GM21390 (cell line): ENCODE measurements around the gene BLVRA.
"Not testable (repeated sequence)": the region's sequence is repeated elsewhere in the genome, so short reads cannot be mapped to it uniquely, and the experiment has no call there.

ENCODE experiments used
- ATAC-seq: cut with Tn5 transposase; IDR thresholded peaks from one replicate; pipeline ENCODE4 v1.9.1; 2021; ENCODE audit not compliant: unreplicated experiment

The BLVRA gene

DNA sequence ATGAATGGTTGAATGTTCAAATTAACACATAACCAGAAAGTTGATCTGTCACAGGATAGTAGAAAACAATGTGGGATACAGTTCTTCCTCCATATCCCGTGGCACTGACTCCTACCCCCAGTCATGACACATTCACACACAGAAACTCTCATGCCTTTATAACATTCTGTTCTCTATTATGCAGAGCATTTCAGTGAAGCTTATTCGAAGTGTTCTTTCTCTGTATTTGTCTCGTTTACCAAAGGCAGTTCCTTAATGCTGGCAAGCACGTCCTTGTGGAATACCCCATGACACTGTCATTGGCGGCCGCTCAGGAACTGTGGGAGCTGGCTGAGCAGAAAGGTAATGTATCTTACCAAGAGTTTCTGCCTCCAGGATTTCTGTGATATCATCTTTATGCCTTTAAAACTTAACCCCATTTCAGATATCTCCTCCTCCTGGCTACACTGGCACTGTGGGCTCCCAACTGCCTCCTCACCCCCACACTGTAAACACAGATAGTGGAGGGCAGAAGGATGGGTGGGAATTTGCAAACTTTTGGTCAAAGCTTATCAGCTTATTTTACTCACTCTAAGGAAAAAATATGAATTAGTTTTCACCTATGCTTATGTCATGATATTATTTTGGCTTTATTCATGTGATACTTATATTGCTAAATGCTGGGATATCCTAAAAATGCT, 34.1 kb downstream of the BLVRA start:
- ATAC-seq = no peak

DNA sequence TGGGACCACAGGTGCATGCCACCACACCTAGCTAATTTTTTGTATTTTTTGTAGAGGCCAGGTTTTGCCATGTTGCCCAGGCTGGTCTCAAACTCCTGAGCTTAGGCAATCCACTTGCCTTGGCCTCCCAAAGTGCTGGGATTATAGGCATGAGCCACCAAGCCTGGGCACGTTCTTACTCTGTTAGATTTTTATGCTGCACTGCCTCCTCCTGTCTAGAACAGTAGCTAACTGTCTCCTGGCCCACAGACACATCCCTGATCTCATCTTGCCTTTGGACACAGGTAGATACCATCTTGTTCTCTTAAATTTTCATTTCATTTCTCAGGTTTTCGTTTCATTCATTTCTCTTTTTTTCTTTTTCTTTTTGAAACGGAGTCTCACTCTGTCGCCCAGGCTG, 41.1 kb downstream of the BLVRA start:
- no peak for ATAC-seq

DNA sequence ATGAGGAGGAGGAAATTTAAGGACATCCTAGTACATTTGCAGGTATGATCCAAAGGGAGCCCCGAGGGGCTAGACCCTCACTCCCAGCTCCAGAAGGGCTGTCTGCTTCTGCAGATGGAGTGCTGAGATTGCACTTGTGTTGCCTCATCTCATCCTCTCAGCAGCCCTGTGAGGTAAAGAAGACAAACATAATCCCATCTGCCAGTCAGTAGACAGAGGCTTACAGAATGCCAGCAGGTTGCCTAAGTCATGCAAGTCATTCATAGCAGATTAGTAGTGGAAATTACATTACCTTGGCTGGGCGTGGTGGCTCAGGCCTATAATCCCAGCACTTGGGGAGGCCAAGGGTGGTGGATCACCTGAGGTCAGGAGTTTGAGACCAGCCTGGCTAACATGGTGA, 45.4 kb downstream of the BLVRA start:
- ATAC-seq = no peak

DNA sequence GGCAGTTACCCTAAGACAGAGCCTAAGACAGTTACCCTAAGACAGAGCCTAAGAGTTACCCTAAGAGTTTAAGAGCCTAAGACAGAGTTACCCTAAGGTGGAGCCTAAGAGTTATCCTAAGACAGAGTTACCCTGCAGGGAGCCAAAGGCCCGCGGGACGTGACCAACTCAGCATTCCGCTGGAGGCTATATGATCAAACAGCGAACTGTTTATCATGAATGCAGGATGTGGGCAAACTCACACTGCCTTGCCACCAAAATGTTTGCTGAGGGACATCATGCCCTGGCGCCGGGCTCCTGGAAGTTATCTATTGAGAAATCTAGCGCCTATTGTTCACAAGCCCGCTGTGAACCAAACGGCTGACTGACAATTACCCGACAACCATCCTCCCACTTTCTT, 49.9 kb downstream of the BLVRA start:
- no peak for ATAC-seq

DNA sequence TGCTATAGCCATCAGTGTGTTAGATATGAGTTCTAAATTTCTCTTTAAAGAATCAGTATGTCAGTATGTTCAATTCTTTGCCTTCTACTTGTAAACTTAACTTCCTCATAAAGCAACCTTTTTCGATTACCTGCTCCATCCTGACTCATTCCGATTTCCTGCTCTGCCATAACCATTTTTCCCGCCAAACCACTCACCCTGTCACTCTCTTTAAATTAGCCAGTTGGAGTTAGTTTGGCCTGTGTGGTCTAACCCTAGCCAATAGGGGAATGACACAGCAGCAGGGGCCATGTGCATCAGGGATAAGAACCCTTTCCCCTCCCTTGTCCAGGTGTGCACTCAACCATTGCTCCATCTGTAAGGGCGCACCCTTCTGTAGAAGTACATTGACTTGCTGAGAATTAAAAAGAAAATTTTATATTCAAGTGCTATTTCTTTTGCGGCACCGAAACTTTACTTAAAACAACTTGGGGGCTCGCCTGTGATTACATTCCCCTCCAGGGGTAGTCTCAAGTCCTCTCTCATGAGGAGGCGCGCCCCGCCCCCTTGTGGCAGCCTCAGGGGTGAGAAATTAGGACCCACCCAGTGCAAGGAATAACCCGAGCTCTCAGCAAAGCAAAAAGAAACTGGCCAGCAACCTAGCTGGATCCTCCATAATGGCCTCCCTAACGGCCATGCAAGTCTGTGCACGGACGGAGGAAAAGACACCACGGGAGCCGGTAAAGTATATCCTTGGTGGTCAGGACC, 51.9 kb downstream of the BLVRA start:
- not testable (repeated sequence) for ATAC-seq

DNA sequence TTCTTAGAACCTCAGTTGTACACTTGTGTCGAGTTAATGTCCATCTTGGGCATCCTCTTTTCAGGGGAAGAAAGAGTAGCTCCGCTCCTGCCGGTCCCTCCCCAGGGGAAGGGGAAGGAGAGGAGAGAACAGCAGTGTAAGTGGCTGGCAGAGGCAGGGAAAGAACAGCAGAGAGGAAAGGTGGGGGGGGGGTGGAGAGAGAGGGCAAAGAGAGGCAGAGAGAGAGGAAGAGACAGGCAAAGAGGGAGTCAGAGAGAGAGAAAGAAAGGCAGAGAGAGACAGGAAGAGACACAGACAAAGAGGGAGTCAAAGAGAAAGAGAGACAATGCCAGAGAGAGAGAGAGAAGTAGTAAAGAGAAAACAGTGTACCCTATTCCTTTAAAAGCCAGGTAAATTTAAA, 56.9 kb downstream of the BLVRA start:
- no peak for ATAC-seq

DNA sequence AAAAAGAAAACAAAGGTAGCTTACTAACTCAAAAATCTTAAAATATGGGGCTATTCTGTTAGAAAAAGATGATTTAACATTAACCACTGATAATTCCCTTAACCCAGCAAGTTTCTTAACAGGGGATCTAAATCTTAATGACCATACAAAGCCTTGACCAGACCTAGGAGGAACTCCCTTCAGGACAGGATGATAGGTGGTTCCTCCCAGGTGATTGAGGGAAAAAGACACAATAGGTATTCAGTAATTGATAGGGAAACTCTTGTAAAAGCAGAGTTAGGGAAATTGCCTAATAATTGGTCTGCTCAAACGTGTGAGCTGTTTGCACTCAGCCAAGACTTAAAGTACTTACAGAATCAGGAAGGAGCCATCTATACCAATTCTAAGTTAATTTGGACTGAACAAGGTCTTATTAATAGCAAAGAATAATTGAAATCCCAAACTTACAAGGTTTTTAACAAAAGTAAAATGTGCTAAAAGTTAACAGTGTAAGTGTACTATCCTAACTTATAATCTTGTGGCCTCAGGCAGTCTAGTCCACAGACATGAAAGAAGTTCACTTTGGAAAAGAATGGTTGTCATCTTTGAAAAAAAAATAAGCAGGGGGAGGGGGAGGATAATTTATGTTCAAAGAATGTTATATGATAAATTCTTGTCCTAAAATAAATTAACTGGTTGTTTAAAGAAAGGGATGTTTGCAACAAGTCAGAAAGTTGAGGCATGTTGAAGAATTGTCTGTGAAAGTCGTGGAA, 57.7 kb downstream of the BLVRA start:
- ATAC-seq = not testable (repeated sequence)

DNA sequence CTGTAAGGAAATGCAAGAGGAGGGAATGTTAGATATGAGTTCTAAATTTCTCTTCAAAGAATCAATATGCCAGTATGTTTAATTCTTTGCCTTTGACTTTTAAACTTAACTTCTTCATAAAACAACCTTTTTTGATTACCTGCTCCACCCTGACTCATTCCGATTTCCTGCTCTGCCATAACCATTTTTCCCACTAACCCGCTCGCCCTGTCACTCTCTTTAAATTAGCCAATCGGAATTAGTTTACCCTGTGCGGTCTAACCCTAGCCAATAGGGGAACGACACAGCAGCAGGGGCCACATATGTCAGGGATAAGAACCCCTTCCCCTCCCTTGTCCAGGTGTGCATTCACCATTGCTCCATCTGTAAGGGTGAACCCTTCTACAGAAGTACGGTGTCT, 64.9 kb downstream of the BLVRA start:
- not testable (repeated sequence) for ATAC-seq

DNA sequence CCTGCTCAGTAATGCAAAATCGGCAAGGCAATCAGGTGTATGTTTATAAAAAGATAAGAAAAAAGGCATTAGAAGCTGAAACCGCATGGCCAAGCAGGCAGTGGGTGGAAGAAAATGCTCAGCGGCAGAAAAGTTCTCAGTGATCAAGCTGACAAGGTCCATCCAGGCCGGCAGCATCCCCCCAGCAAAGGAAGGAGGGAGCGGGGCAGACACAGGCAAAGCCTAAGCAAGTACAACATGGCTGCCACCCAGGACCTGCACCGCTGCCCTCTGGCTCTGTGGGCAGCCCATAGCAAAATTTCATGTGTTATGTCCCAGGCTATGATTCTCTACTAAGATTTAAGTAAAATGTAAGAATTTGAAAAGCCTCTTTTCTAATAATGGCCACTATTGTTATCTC, 65.5 kb downstream of the BLVRA start:
- no peak for ATAC-seq

DNA sequence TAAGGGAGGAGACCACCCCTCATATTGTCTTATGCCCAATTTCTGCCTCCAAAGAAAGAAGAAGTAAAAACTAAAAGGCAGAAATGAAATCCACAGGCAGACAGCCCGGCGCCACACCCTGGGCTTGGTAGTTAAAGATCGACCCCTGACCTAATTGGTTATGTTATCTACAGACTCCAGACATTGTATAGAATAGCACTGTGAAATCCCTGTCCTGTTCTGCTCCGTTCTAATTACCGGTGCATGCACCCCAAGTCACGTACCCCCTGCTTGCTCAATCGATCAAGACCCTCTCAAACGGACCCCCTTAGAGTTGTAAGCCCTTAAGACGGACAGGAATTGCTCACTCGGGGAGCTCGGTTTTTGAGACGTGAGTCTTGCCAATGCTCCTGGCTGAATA, 66.0 kb downstream of the BLVRA start:
- not testable (repeated sequence) for ATAC-seq

DNA sequence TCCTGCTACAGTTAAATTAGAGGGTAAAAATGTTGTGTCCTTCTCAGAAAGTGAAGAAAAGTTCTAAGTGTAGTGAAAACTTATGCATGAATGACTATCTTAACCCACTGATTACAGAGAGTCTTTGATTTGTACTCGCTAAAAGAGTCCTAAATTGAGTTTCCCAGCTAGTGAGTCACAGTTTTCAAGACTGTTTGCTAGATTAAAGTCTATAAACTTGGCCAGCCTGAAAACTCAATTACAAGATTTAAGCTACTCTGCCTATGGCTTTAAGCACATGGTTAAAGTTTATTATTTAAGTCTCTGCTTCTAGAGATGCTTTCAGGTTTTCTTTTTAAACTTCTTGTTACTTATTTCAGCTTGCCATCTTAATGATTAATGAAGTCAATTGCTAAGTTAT, 66.5 kb downstream of the BLVRA start:
- ATAC-seq = no peak

DNA sequence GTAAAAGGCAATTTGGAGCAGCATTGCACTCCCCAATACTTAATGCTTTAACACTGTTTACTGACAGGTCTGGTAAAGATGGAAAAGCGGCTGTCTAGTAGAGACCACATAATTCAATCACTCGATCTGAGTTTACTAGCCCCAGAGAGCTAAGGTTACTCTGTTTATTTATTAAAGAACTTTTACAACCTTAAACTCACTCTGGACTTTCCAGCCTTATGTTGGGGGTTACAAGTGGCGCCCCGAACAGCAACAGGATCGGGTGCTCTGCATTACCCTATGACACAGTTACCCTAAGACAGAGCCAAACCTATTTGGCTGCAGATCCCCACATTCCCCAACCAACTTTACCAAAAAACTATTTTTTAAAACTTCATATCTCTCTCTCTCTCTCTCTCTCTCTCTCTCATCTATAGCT, 66.9 kb downstream of the BLVRA start:
- no peak for ATAC-seq

DNA sequence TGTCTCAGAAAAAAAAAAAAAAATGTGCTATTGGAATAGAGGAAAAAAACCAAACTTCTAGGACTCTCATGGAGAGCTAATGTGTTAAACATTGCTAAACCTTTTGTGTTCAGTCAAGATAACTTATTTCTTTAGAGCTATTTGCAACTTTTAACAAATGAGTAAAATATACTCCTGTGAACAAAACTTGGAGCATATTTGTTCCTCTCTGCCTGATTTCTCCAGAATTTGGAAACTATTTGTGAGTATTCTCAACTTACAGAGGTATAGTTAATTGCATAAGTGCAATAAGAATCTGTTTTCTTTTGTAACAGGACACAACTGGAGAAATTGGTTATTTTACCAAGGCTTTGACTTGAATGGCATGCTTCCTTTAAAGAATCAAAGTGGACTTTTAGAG, 72.4 kb downstream of the BLVRA start:
- ATAC-seq = not testable (repeated sequence)

DNA sequence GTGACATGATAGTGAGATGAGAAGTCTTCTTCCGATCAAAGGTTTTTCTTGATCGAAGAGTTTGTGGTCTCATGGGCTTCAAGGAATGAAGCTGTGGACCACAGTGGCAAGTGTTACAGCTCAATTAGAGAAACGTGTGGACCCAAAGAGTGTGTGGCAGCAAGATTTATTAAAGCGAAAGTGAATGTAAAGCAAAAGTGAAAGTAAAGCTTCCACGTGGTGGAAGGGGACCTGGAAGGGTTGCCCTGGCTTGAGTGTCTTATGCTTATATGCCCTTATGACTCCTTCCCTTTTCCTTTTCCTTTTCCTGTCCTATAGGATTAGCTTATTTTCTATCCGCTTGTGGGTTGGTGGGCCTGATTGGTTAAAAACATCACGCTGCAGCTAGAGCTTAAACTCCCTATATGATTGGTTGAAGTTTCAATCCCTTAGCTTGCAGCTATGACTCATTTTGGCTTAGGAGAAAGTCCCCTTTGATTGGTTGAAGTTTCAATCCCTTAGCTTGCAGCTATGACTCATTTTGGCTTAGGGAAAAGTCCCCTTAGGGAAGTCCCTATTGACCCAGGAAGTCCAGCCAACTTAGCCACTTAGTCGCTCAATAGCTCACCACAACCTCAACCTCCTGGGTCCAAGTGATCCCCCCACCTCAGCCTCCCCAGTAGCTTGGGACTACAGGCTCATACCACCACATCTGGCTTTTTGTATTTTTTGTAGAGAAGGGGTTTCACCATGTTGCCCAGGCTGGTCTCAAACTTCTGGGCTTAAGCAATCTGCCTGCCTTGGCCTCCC, 76.2 kb downstream of the BLVRA start:
- peak; percentile 53 for ATAC-seq

DNA sequence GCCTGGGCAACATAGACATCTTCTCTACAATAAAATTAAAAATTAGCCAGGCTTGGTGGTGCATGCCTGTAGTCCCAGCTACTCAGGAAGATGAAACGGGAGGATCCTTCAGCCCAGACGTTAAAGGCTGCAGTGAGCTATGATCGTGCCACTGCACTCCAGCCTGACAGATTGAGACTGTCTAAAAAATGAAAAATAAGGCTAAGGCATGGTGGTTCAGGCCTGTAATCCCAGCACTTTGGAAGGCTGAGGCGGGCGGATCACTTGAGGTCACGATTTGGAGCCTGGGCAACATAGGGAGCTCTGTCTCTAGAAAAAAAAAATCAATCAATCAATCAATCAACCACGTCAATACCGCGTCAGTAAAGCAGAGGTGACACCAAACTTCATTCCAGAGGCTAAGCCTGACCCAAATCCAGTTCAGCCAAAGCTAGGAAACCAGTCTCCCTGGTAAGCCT, 79.8 kb downstream of the BLVRA start:
- ATAC-seq = no peak

DNA sequence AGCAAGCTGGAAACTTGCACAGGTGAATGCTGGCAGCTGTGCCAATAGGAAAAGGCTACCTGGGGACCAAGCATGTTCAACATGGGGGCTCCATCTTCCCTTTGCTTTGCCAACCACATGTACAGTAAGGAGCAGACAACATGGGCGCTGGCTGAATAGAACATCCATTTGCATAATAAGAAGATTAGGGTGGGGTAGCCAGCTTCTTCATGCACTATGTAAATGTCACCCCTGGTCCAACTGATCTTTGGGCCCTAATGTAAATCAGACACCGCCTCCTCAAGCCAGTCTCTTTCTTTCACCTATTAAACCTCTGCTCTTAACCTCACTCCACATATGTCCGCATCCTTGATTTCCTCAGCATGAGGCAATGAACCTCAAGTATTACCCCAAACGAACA, 84.8 kb downstream of the BLVRA start:
- ATAC-seq = no peak

DNA sequence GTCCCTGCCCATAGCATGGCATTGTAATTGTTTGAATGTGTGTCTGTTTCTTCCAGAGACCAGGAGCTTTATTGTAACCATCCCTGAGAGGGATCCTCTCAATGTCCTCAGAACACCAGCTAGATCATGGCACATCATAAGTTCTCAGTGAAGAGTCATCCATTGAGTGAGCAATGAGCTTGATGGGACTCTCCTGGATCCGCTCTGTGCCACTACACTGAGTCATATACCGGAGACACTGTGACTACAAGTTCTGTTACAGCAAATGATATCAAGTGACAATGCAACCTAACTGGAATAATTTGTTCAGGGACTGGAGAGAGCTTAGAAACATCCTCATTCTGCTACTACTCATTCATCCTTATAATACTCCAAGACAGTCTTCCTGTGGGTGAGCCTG, 85.8 kb downstream of the BLVRA start:
- ATAC-seq = no peak

DNA sequence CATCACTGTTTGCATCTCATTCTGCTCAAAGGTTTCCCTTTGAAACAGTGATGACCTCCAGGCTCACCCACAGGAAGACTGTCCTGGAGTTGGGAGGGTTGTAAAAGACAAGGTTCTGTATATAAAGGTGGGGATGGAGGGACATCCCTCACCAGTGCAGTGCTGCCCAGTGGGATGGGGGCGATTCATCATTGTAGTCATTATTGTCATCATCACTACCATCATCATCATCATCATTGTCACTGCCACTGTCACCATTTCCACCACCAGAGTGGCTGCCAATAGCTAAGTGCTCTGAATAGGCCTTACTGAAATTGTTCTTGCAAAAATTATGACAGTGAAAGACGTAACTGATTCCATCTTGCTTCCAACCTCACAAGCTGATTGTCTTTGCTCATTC, 86.2 kb downstream of the BLVRA start:
- no peak for ATAC-seq

DNA sequence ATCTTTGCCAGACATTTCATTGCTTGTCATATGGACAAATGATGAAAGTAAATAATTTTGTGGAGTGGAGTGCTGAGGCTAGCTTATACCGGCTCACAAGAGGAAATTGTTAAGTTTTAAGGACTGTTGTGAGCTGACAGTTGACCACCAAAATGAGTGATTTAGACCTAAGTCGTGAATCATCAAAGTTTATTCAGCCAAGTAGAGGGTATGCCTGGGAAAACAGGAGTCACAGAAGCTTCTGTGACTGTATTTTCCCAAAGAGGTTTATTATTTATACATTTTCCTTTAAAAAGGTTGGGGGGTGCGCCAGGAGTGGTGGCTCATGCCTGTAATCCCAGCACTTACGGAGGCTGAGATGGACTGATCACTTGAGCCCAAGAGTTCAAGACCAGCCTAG, 89.0 kb downstream of the BLVRA start:
- no peak for ATAC-seq

DNA sequence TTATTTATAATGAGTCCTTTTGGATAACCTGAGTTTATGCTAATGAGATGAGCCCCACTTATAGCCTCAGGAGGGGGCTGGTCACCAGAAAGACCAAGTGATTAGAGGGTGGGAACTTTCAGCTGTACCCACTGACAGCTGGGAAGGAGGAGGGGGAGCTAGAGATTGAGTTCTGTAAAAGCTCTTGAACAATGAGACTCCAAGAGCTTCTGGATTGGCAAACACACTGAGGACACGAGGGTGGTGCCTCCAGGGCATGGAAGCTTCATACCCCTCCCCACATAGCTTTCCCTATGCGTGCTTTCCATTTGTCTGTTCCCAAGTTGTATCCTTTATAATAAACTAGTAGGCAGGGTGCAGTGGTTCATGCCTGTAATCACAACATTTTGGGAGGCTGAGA, 90.6 kb downstream of the BLVRA start:
- no peak for ATAC-seq
